Loucy (cell line): ENCODE data around the gene TMC2.
A peak's percentile ranks its signal among the peaks of the same experiment; 100 is the strongest.
"Not testable (repeated sequence)": the region's sequence is repeated elsewhere in the genome, so short reads cannot be mapped to it uniquely, and the experiment has no call there.

Experiments used
- H2AFZ ChIP-seq: fragments of 200-600 bp; sonication (generic); 2 replicates; pipeline ENCODE4 v1.6.0; 2016; ENCODE audit warnings: antibody characterized with exemption, mild to moderate bottlenecking, low read length, moderate library complexity
- H3F3A ChIP-seq: fragments of 200-600 bp; 2 replicates; pipeline ENCODE4 v1.6.0; 2016; ENCODE audit warnings: antibody characterized with exemption, low read depth, mild to moderate bottlenecking
- H3K27me3 ChIP-seq: fragments of 200-600 bp; sonication (generic); 2 replicates; pipeline ENCODE4 v1.6.1; 2014; ENCODE audit warnings: low read length, mild to moderate bottlenecking; ENCODE audit not compliant: insufficient read depth, poor library complexity, severe bottlenecking
- H3K36me3 ChIP-seq: fragments of 200-600 bp; sonication (generic); 2 replicates; pipeline ENCODE4 v1.6.1; 2016; ENCODE audit warnings: low read length; ENCODE audit not compliant: insufficient read depth
- H3K4me1 ChIP-seq: fragments of 200-600 bp; sonication (generic); 2 replicates; pipeline ENCODE4 v1.5.1; 2014; ENCODE audit warnings: low read length, mild to moderate bottlenecking; ENCODE audit not compliant: insufficient read depth, poor library complexity, severe bottlenecking
- H3K4me2 ChIP-seq: fragments of 200-600 bp; sonication (generic); 2 replicates; pipeline ENCODE4 v1.6.0; 2014; ENCODE audit warnings: antibody characterized with exemption, low read length, low read depth, mild to moderate bottlenecking; ENCODE audit not compliant: poor library complexity, severe bottlenecking
- H3K4me3 ChIP-seq: fragments of 200-600 bp; sonication (generic); 2 replicates; pipeline ENCODE4 v1.5.1; 2014; ENCODE audit warnings: low read length, mild to moderate bottlenecking, mixed read lengths; ENCODE audit not compliant: poor library complexity, severe bottlenecking
- H3K79me2 ChIP-seq: fragments of 200-600 bp; sonication (generic); 2 replicates; pipeline ENCODE4 v1.6.1; 2014; ENCODE audit warnings: low read length; ENCODE audit not compliant: insufficient read depth
- H3K9ac ChIP-seq: fragments of 200-600 bp; sonication (generic); 2 replicates; pipeline ENCODE4 v1.6.0; 2014; ENCODE audit warnings: mild to moderate bottlenecking, low read depth, low read length, moderate library complexity; ENCODE audit not compliant: poor library complexity, severe bottlenecking
- H3K9me2 ChIP-seq: fragments of 200-600 bp; sonication (generic); replicated peaks from 2 replicates; pipeline ENCODE4 v1.6.1; 2016; ENCODE audit warnings: low read depth, low read length, mixed read lengths
- H3K9me3 ChIP-seq: fragments of 200-600 bp; sonication (generic); 2 replicates; pipeline ENCODE4 v1.6.1; 2014; ENCODE audit warnings: mild to moderate bottlenecking, antibody characterized with exemption, low read length, low read depth; ENCODE audit not compliant: insufficient read depth
- H4K20me1 ChIP-seq: fragments of 200-600 bp; sonication (generic); 2 replicates; pipeline ENCODE4 v1.6.0; 2014; ENCODE audit warnings: antibody characterized with exemption, low read length, mild to moderate bottlenecking; ENCODE audit not compliant: insufficient read depth, poor library complexity, severe bottlenecking
- CTCF ChIP-seq: fragments of 200-600 bp; sonication (generic); conservative IDR thresholded peaks from 2 replicates; pipeline ENCODE4 v1.5.1; 2014; ENCODE audit warnings: mild to moderate bottlenecking, antibody characterized with exemption, low read length
- EZH2phosphoT487 ChIP-seq: fragments of 200-600 bp; IDR thresholded peaks from 2 replicates; pipeline ENCODE4 v1.6.1; 2018; ENCODE audit warnings: antibody characterized with exemption, mild to moderate bottlenecking, moderate library complexity, borderline replicate concordance

Gene TMC2

GRCh38 chr20:2680046-2680445 lies 143.7 kb downstream of the TMC2 start:
- no peaks in the 10 kb centered on the region for H3K4me1 ChIP-seq
- H3K9ac ChIP-seq: no peak overlapping the region
- no peak overlapping the region for H2AFZ ChIP-seq
- no peaks in the 10 kb centered on the region for H4K20me1 ChIP-seq
- H3K9me3 ChIP-seq: no peaks in the 10 kb centered on the region
- H3K79me2 ChIP-seq: no peaks in the 10 kb centered on the region
- no peaks in the 10 kb centered on the region for H3K27me3 ChIP-seq
- no peak overlapping the region for H3K4me3 ChIP-seq
- no peaks in the 10 kb centered on the region for H3K9me2 ChIP-seq
- H3K4me2 ChIP-seq: no peak overlapping the region
- TF ChIP-seq CTCF: no peak
- no peak for TF ChIP-seq EZH2phosphoT487
- H3K36me3 ChIP-seq: no peaks in the 10 kb centered on the region
- H3F3A ChIP-seq: no peaks in the 10 kb centered on the region

GRCh38 chr20:2682040-2682439 lies 145.7 kb downstream of the TMC2 start:
- not testable (repeated sequence) for H3K4me2 ChIP-seq, H4K20me1 ChIP-seq

GRCh38 chr20:2684817-2685216 lies 148.4 kb downstream of the TMC2 start:
- not testable (repeated sequence) for H3K4me2 ChIP-seq, H3K79me2 ChIP-seq, H3K9me3 ChIP-seq, H3K4me1 ChIP-seq, H3K9me2 ChIP-seq, H4K20me1 ChIP-seq, H3K9ac ChIP-seq, H2AFZ ChIP-seq, H3F3A ChIP-seq, H3K36me3 ChIP-seq, H3K4me3 ChIP-seq, H3K27me3 ChIP-seq

More at GRCh38 chr20:2682040-2682439, 145.7 kb downstream of the TMC2 start:
- H3K27me3 ChIP-seq, H3K9me3 ChIP-seq, H3K79me2 ChIP-seq, H3K4me3 ChIP-seq, H3K36me3 ChIP-seq, H2AFZ ChIP-seq, H3K4me1 ChIP-seq, H3K9me2 ChIP-seq, H3F3A ChIP-seq, H3K9ac ChIP-seq: not testable (repeated sequence)

GRCh38 chr20:2687514-2687913 lies 151.1 kb downstream of the TMC2 start:
- Histone ChIP-seq H3K79me2 (no peaks in the 10 kb centered on the region), H2AFZ (peak overlapping the region; percentile 57), H3F3A (no peaks in the 10 kb centered on the region), H3K4me1 (peaks cover 13% of the 10 kb centered on the region), H4K20me1 (no peaks in the 10 kb centered on the region), H3K27me3 (no peaks in the 10 kb centered on the region), H3K9me3 (no peaks in the 10 kb centered on the region), H3K36me3 (no peaks in the 10 kb centered on the region), H3K9me2 (no peaks in the 10 kb centered on the region), H3K4me2 (peak overlapping the region; percentile 63), H3K4me3 (peak overlapping the region; percentile 44), H3K9ac (peak overlapping the region; percentile 57)
- TF ChIP-seq CTCF (no peak), EZH2phosphoT487 (no peak)
